Activated CD8-positive, alpha-beta T cell treated with anti-CD3 and anti-CD28 coated beads for 36 hours (primary cell): ENCODE measurements around the gene TMEM158. TPM values are rescaled to one million over a fixed set of nuclear protein-coding genes. Genes with fewer than 3 reads are reported as not detected.

ENCODE experiments used
- ATAC-seq: fragments of 200-7000 bp; cut with Tn5 transposase; one replicate; pipeline ENCODE4 v1.10.0; 2021; ENCODE audit warnings: mild to moderate bottlenecking, moderate library complexity
- CTCF ChIA-PET: fragments of 350-600 bp; sonication (Branson Sonifier 250); formaldehyde crosslinking; loops from one replicate; lab custom pipeline; 2021; ENCODE audit warnings: antibody characterized with exemption; lab: Charles Lee
- POLR2A ChIA-PET: fragments of 350-600 bp; sonication (Branson Sonifier 250); formaldehyde crosslinking; loops from one replicate; lab custom pipeline; 2021; ENCODE audit warnings: antibody characterized with exemption; lab: Charles Lee
- DNase-seq: peaks from one replicate; pipeline ENCODE4 v3.0.0-alpha.2; 2020
- H3K27ac Mint-ChIP-seq: one replicate; pipeline ENCODE4 v1.8.0; 2021; ENCODE audit warnings: mild to moderate bottlenecking, mixed read lengths
- H3K27me3 Mint-ChIP-seq: one replicate; pipeline ENCODE4 v1.8.0; 2021; ENCODE audit warnings: mixed read lengths
- H3K36me3 Mint-ChIP-seq: one replicate; pipeline ENCODE4 v1.8.0; 2021; ENCODE audit warnings: low read depth, mixed read lengths
- H3K4me1 Mint-ChIP-seq: one replicate; pipeline ENCODE4 v1.8.0; 2021; ENCODE audit warnings: low read depth, mixed read lengths
- H3K4me3 Mint-ChIP-seq: one replicate; pipeline ENCODE4 v1.8.0; 2021; ENCODE audit warnings: mild to moderate bottlenecking, moderate library complexity, mixed read lengths
- H3K9me3 Mint-ChIP-seq: one replicate; pipeline ENCODE4 v1.8.0; 2021; ENCODE audit warnings: mixed read lengths
- intact Hi-C: fragments of 100-400 bp; cut with micrococcal nuclease; formaldehyde crosslinking; loops from one replicate; pipeline ENCODE4 v1.10.0; 2022
- total RNA-seq, 2 experiments: library from RNA; stranded (reverse); gene quantifications; one replicate each; pipeline ENCODE4 v1.2.3, GENCODE V29; 2021
- TF ChIP-seq, protein P1 (sequence below): fragments of 200-600 bp; IDR thresholded peaks from one replicate; pipeline ENCODE4 v1.8.0; 2022; ENCODE audit warnings: antibody characterized with exemption, mild to moderate bottlenecking

TMEM158 gene
- total RNA-seq, 2 experiments from 2014 or later, result not detected

- DNase-seq (no peak), ATAC-seq (no peak)
- H3K27ac Mint-ChIP-seq, result no peak overlapping the region
- H3K9me3 Mint-ChIP-seq, result no peaks in the 10 kb centered on the region
- H3K4me1 Mint-ChIP-seq, result peaks cover 11% of the 10 kb centered on the region
- ChIA-PET POLR2A (no interaction called here), CTCF (interaction anchor here (1.4 to 1.5 kb wide), 2 partner anchors 144 to 145 kb away, joined by 3 to 6 read pairs; no protein-coding TSS in a partner anchor)
- TF ChIP-seq, protein P1, sequence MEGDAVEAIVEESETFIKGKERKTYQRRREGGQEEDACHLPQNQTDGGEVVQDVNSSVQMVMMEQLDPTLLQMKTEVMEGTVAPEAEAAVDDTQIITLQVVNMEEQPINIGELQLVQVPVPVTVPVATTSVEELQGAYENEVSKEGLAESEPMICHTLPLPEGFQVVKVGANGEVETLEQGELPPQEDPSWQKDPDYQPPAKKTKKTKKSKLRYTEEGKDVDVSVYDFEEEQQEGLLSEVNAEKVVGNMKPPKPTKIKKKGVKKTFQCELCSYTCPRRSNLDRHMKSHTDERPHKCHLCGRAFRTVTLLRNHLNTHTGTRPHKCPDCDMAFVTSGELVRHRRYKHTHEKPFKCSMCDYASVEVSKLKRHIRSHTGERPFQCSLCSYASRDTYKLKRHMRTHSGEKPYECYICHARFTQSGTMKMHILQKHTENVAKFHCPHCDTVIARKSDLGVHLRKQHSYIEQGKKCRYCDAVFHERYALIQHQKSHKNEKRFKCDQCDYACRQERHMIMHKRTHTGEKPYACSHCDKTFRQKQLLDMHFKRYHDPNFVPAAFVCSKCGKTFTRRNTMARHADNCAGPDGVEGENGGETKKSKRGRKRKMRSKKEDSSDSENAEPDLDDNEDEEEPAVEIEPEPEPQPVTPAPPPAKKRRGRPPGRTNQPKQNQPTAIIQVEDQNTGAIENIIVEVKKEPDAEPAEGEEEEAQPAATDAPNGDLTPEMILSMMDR, result no peak
- peaks cover 2% of the 10 kb centered on the region for H3K27me3 Mint-ChIP-seq
- no peaks in the 10 kb centered on the region for H3K36me3 Mint-ChIP-seq
- H3K4me3 Mint-ChIP-seq, result no peak overlapping the region
- intact Hi-C loops, result no loop called here
Measured at GRCh38 chr3:45183872-45184262, 42.2 kb downstream of the TMEM158 start.

GRCh38 chr3:45182915-45183871 lies 42.9 kb downstream of the TMEM158 start:
- Mint-ChIP-seq H3K36me3 (no peaks in the 10 kb centered on the region), H3K9me3 (no peaks in the 10 kb centered on the region), H3K27me3 (peaks cover 2% of the 10 kb centered on the region), H3K27ac (no peak overlapping the region), H3K4me3 (no peak overlapping the region), H3K4me1 (peaks cover 11% of the 10 kb centered on the region)
- DNase-seq, result no peak
- no peak for ATAC-seq
- ChIA-PET CTCF (interaction anchor here (1.4 to 1.5 kb wide), 2 partner anchors 143 to 145 kb away, joined by 3 to 6 read pairs; no protein-coding TSS in a partner anchor), POLR2A (no interaction called here)
- intact Hi-C loops, result no loop called here
- TF ChIP-seq, protein P1, result no peak

DNA sequence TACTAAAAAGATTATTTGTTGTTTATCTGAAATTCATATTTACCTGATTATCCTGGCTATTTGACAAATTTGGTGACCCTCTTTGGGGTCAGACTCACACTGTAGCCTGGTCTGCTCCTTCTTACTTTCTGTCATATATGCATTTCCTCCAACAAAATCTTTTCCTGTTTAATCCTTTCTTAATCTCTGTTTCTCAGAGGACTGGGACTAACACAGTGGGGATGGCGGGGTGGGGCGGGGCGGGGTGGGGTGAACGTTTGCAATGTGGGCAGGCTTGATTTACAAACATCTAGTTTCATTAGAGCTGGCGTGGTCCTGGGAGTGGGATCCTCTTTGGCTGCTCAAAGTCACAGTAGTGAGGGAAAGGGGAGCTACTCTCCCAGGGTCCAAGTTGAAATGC lies 44.6 kb downstream of the TMEM158 start:
- ATAC-seq (no peak), DNase-seq (no peak)
- Mint-ChIP-seq H3K4me1 (peaks cover 4% of the 10 kb centered on the region), H3K27me3 (peaks cover 2% of the 10 kb centered on the region), H3K27ac (no peak overlapping the region), H3K36me3 (no peaks in the 10 kb centered on the region), H3K9me3 (no peaks in the 10 kb centered on the region), H3K4me3 (no peak overlapping the region)
- TF ChIP-seq, protein P1, result no peak
- intact Hi-C loops, result no loop called here
- ChIA-PET POLR2A (no interaction called here), CTCF (interaction anchor here (1.6 kb wide), 1 partner anchor 126 kb away, joined by 4 read pairs; no protein-coding TSS in a partner anchor)

- CTCF ChIA-PET, result interaction anchor here (1.6 kb wide), 1 partner anchor 126 kb away, joined by 4 read pairs; no protein-coding TSS in a partner anchor
- no peaks in the 10 kb centered on the region for H3K9me3 Mint-ChIP-seq
Measured at GRCh38 chr3:45180899-45181298, 45.2 kb downstream of the TMEM158 start.

More at GRCh38 chr3:45180899-45181298, 45.2 kb downstream of the TMEM158 start:
- H3K27me3 Mint-ChIP-seq, result peaks cover 1% of the 10 kb centered on the region
- TF ChIP-seq, protein P1, result no peak
- H3K4me1 Mint-ChIP-seq, result peaks cover 4% of the 10 kb centered on the region
- no peak overlapping the region for H3K4me3 Mint-ChIP-seq
- ATAC-seq (no peak), DNase-seq (no peak)
- H3K27ac Mint-ChIP-seq, result no peak overlapping the region
- POLR2A ChIA-PET, result no interaction called here
- intact Hi-C loops, result no loop called here
- no peaks in the 10 kb centered on the region for H3K36me3 Mint-ChIP-seq
